HepG2 (cell line): Measurements from ENCODE around the gene TMEM39B. TPM values are rescaled to one million over a fixed set of nuclear protein-coding genes. Genes with fewer than 3 reads are reported as not detected.

Source experiments
- ATF6 ChIP-seq: sonication (generic); formaldehyde crosslinking; conservative IDR thresholded peaks from 2 replicates; pipeline ENCODE4 v1.4.0; 2020; ENCODE audit warnings: missing genetic modification reagents
- DMTF1 ChIP-seq: sonication (generic); formaldehyde crosslinking; IDR thresholded peaks from 2 replicates; pipeline ENCODE4 v1.4.0; 2020; ENCODE audit warnings: mild to moderate bottlenecking, missing genetic modification reagents
- HMGA1 ChIP-seq: sonication (generic); formaldehyde crosslinking; conservative IDR thresholded peaks from 2 replicates; pipeline ENCODE4 v1.4.0; 2020; ENCODE audit warnings: missing genetic modification reagents
- IRF9 ChIP-seq: sonication (generic); formaldehyde crosslinking; IDR thresholded peaks from 2 replicates; pipeline ENCODE4 v1.8.0; 2022; ENCODE audit warnings: missing genetic modification reagents, mild to moderate bottlenecking, borderline replicate concordance
- KDM6A ChIP-seq: IDR thresholded peaks from 2 replicates; pipeline ENCODE4 v1.6.1; 2016; ENCODE audit warnings: low read depth
- MATR3 ChIP-seq: sonication (generic); formaldehyde crosslinking; IDR thresholded peaks from 2 replicates; pipeline ENCODE4 v1.4.0; 2020; ENCODE audit warnings: missing genetic modification reagents
- NKX3-1 ChIP-seq: sonication (generic); formaldehyde crosslinking; IDR thresholded peaks from 2 replicates; pipeline ENCODE4 v1.5.0; 2020; ENCODE audit warnings: missing genetic modification reagents
- NRL ChIP-seq: sonication (generic); formaldehyde crosslinking; IDR thresholded peaks from 2 replicates; pipeline ENCODE4 v1.5.0; 2020; ENCODE audit warnings: missing genetic modification reagents, mild to moderate bottlenecking, moderate library complexity, borderline replicate concordance
- PRPF4 ChIP-seq: fragments of 200-400 bp; formaldehyde crosslinking; IDR thresholded peaks from 2 replicates; pipeline ENCODE4 v1.6.1; 2016; ENCODE audit warnings: low read length, low read depth; ENCODE audit not compliant: poor library complexity, severe bottlenecking
- SMARCE1 ChIP-seq: fragments of 450-650 bp; IDR thresholded peaks from 2 replicates; pipeline ENCODE4 v1.6.1; 2017; ENCODE audit warnings: borderline replicate concordance
- TRIM22 ChIP-seq: fragments of 450-650 bp; IDR thresholded peaks from 2 replicates; pipeline ENCODE4 v1.6.1; 2017
- ZBTB49 ChIP-seq: sonication (generic); formaldehyde crosslinking; IDR thresholded peaks from 2 replicates; pipeline ENCODE4 v1.4.0; 2020; ENCODE audit warnings: missing genetic modification reagents, borderline replicate concordance
- ZEB1 ChIP-seq: IDR thresholded peaks from 2 replicates; pipeline ENCODE4 v1.6.1; 2012; ENCODE audit warnings: mild to moderate bottlenecking, low read depth, inconsistent platforms; ENCODE audit not compliant: insufficient replicate concordance
- ZNF10 ChIP-seq: sonication (generic); formaldehyde crosslinking; IDR thresholded peaks from 2 replicates; pipeline ENCODE4 v1.4.0; 2020; ENCODE audit warnings: mild to moderate bottlenecking, low read depth, missing genetic modification reagents, borderline replicate concordance
- ZNF362 ChIP-seq: sonication (generic); formaldehyde crosslinking; IDR thresholded peaks from 2 replicates; pipeline ENCODE4 v1.4.0; 2020; ENCODE audit warnings: missing genetic modification reagents, mild to moderate bottlenecking, borderline replicate concordance
- ZNF558 ChIP-seq: sonication (generic); formaldehyde crosslinking; IDR thresholded peaks from 2 replicates; pipeline ENCODE4 v1.9.0; 2022; ENCODE audit warnings: mild to moderate bottlenecking, missing genetic modification reagents, borderline replicate concordance
- ZNF570 ChIP-seq: sonication (generic); formaldehyde crosslinking; IDR thresholded peaks from 2 replicates; pipeline ENCODE4 v1.4.0; 2020; ENCODE audit warnings: mild to moderate bottlenecking, missing genetic modification reagents, borderline replicate concordance
- ZNF672 ChIP-seq: sonication (generic); formaldehyde crosslinking; IDR thresholded peaks from 2 replicates; pipeline ENCODE4 v1.8.1; 2022; ENCODE audit warnings: missing genetic modification reagents
- polyA plus RNA-seq, 8 experiments: library from polyadenylated mRNA; depleted of rRNA in 3 of 8; stranded (reverse) in 7 of 8; unstranded in 1 of 8; fragments of >200 nt; fragmentation: Illumina TruSeq in 4 of 8; extraction: Trizol in 4 of 8; gene quantifications; 2 replicates each; pipeline versions ENCODE4 v1.2.1 to v1.2.3, GENCODE V29; 2011 to 2016; ENCODE audit warnings: low read depth in 4 of 8, missing spikeins in 1 of 8, mixed read lengths in 1 of 8; ENCODE audit not compliant: insufficient read depth in 1 of 8
- total RNA-seq, 5 experiments: library from RNA; depleted of rRNA; stranded (reverse); fragments of >200 nt; fragmentation: Illumina TruSeq; extraction: Trizol; gene quantifications; 2 replicates each; pipeline ENCODE4 v1.2.3, GENCODE V29; 2016; ENCODE audit warnings: low read depth in 1 of 5

Gene TMEM39B
- total and polyA plus RNA-seq, 2 of the 13 experiments (the other 11 are each of a cell fraction or from before 2014, with no cell fraction given): 4.9 to 10.4 TPM

- TF ChIP-seq ZBTB49 (CRISPR knock-in tag): no peak
- no peak for TF ChIP-seq ZNF672 (CRISPR knock-in tag)
- peak; percentile 52; the same call in 1 of the 2 replicates for TF ChIP-seq IRF9 (CRISPR knock-in tag)
- 0 out of 2 replicates have a peak, but pooled peaks have one; percentile 62 for TF ChIP-seq ZNF570 (CRISPR knock-in tag)
- no peak for TF ChIP-seq ZNF10 (CRISPR knock-in tag)
- TF ChIP-seq ZNF558 (CRISPR knock-in tag): no peak; the same call in 1 of the 2 replicates
- no peak for TF ChIP-seq ZEB1
- no peak for TF ChIP-seq PRPF4
- no peak for TF ChIP-seq SMARCE1
- 0 out of 2 replicates have a peak, but pooled peaks have one; percentile 34 for TF ChIP-seq KDM6A (CRISPR knock-in tag)
- TF ChIP-seq MATR3 (CRISPR knock-in tag): no peak
- no peak for TF ChIP-seq DMTF1 (CRISPR knock-in tag)
- no peak for TF ChIP-seq NKX3-1 (CRISPR knock-in tag)
- no peak for TF ChIP-seq ZNF362 (CRISPR knock-in tag)
- 0 out of 2 replicates have a peak, but pooled peaks have one; percentile 12 for TF ChIP-seq NRL
- no peak for TF ChIP-seq ATF6
- TF ChIP-seq TRIM22: no peak
- TF ChIP-seq HMGA1 (CRISPR knock-in tag): no peak
Observed at GRCh38 chr1:32072622-32073298, at the start of gene TMEM39B (continued).
